IMR-90 (cell line): ENCODE results near the gene ITPK1. TPM values are rescaled to one million over a fixed set of nuclear protein-coding genes. Genes with fewer than 3 reads are reported as not detected.
A peak's percentile ranks its signal among the peaks of the same experiment; 100 is the strongest.

Source experiments
- ATAC-seq: fragments of 200-7000 bp; cut with Tn5 transposase; 2 replicates; pipeline ENCODE4 v1.9.1; 2020; ENCODE audit warnings: low read depth, mild to moderate bottlenecking, moderate library complexity
- BruUV-seq: library from RNA; stranded (reverse); fragments of 400-500 nt; replicated peaks from 2 replicates; lab custom pipeline; 2021; lab: Mats Ljungman, UMichigan
- CTCF ChIA-PET: fragments of 300-600 bp; formaldehyde crosslinking; extraction: SDS; loops from one replicate; lab custom pipeline; 2021; ENCODE audit warnings: antibody characterized with exemption; lab: Yijun Ruan, JAX
- POLR2A ChIA-PET: fragments of 300-600 bp; sonication (Branson Sonifier 250); formaldehyde crosslinking; loops from one replicate; lab custom pipeline; 2022; ENCODE audit warnings: antibody characterized with exemption; ENCODE audit not compliant: unreplicated experiment; lab: Charles Lee
- DNase-seq: peaks from one replicate; pipeline ENCODE4 v3.0.0; 2013
- H2AFZ ChIP-seq: replicated peaks from 2 replicates; pipeline ENCODE3; 2013; ENCODE audit warnings: low read length, mild to moderate bottlenecking; ENCODE audit not compliant: poor library complexity
- H2AK5ac ChIP-seq: 2 replicates; pipeline ENCODE4 v1.6.1; 2013; ENCODE audit warnings: low read depth, low read length, inconsistent platforms
- H2AK9ac ChIP-seq: replicated peaks from 2 replicates; pipeline ENCODE3; 2013; ENCODE audit warnings: mild to moderate bottlenecking, low read depth, low read length, moderate library complexity; ENCODE audit not compliant: poor library complexity
- H2BK120ac ChIP-seq: 2 replicates; pipeline ENCODE4 v1.6.1; 2013; ENCODE audit warnings: low read depth, low read length, inconsistent platforms
- H2BK15ac ChIP-seq: 3 replicates; pipeline ENCODE4 v1.6.1; 2013; ENCODE audit warnings: low read depth, low read length, inconsistent platforms
- H2BK20ac ChIP-seq: 2 replicates; pipeline ENCODE4 v1.6.1; 2013; ENCODE audit warnings: low read depth, mild to moderate bottlenecking, inconsistent platforms, low read length, moderate library complexity
- H2BK5ac ChIP-seq: 2 replicates; pipeline ENCODE4 v1.6.1; 2013; ENCODE audit warnings: mild to moderate bottlenecking, low read depth, low read length, inconsistent platforms; ENCODE audit not compliant: poor library complexity, severe bottlenecking
- H3K14ac ChIP-seq: replicated peaks from 2 replicates; pipeline ENCODE4 v1.6.1; 2013; ENCODE audit warnings: low read depth, low read length, inconsistent platforms
- H3K18ac ChIP-seq: 2 replicates; pipeline ENCODE4 v1.6.1; 2013; ENCODE audit warnings: low read depth, low read length, control low read depth
- H3K23ac ChIP-seq: 2 replicates; pipeline ENCODE4 v1.6.1; 2013; ENCODE audit warnings: low read depth, low read length, inconsistent platforms
- H3K27ac ChIP-seq: 2 replicates; pipeline ENCODE4 v1.5.1; 2013; ENCODE audit warnings: mild to moderate bottlenecking, control low read depth, low read length; ENCODE audit not compliant: insufficient read depth
- H3K27me3 ChIP-seq: 2 replicates; pipeline ENCODE4 v1.6.1; 2013; ENCODE audit warnings: low read length; ENCODE audit not compliant: control insufficient read depth, insufficient read depth
- H3K36me3 ChIP-seq: 2 replicates; pipeline ENCODE4 v1.6.1; 2013; ENCODE audit warnings: low read length, mixed read lengths; ENCODE audit not compliant: control insufficient read depth, insufficient read depth
- H3K4ac ChIP-seq: 2 replicates; pipeline ENCODE4 v1.6.1; 2013; ENCODE audit warnings: low read depth, low read length, inconsistent platforms
- H3K4me1 ChIP-seq: 2 replicates; pipeline ENCODE4 v1.6.1; 2013; ENCODE audit warnings: low read length, mixed read lengths; ENCODE audit not compliant: control insufficient read depth, insufficient read depth
- H3K4me2 ChIP-seq: 2 replicates; pipeline ENCODE4 v1.6.1; 2013; ENCODE audit warnings: low read depth, mild to moderate bottlenecking, control low read depth, low read length, moderate library complexity
- H3K4me3 ChIP-seq: 2 replicates; pipeline ENCODE4 v1.5.1; 2013; ENCODE audit warnings: low read depth, mild to moderate bottlenecking, control low read depth, low read length, moderate library complexity; ENCODE audit not compliant: insufficient read depth
- H3K56ac ChIP-seq: 2 replicates; pipeline ENCODE4 v1.6.1; 2013; ENCODE audit warnings: low read length, inconsistent platforms; ENCODE audit not compliant: insufficient read depth; ENCODE audit errors: extremely low read depth
- H3K79me1 ChIP-seq, 2 experiments: 2 replicates each; pipeline ENCODE4 v1.6.1; 2013; ENCODE audit warnings: low read length in 2 of 2, inconsistent platforms in 1 of 2, low read depth in 1 of 2
- H3K9ac ChIP-seq: 2 replicates; pipeline ENCODE4 v1.6.1; 2013; ENCODE audit warnings: low read depth, low read length, control low read depth
- H3K9me1 ChIP-seq: 2 replicates; pipeline ENCODE4 v1.6.1; 2013; ENCODE audit warnings: low read length, inconsistent platforms; ENCODE audit not compliant: insufficient read depth
- H3K9me3 ChIP-seq: 2 replicates; pipeline ENCODE4 v1.6.1; 2013; ENCODE audit warnings: low read length; ENCODE audit not compliant: control insufficient read depth, insufficient read depth
- H4K20me1 ChIP-seq: 2 replicates; pipeline ENCODE4 v1.6.1; 2013; ENCODE audit warnings: low read length, inconsistent platforms; ENCODE audit not compliant: insufficient read depth
- H4K5ac ChIP-seq: 2 replicates; pipeline ENCODE4 v1.6.1; 2013; ENCODE audit warnings: mild to moderate bottlenecking, low read depth, low read length, control low read depth
- H4K8ac ChIP-seq, 2 experiments: 2 replicates each; pipeline ENCODE4 v1.6.1; 2013; ENCODE audit warnings: low read depth in 2 of 2, low read length in 2 of 2, control low read depth in 1 of 2, inconsistent platforms in 1 of 2
- H4K91ac ChIP-seq: 2 replicates; pipeline ENCODE4 v1.6.1; 2013; ENCODE audit warnings: low read depth, low read length, inconsistent platforms; ENCODE audit not compliant: insufficient read depth
- CEBPB ChIP-seq: IDR thresholded peaks from 2 replicates; pipeline ENCODE4 v1.6.1; 2012; ENCODE audit warnings: low read depth, low read length, improper control_type of control experiment
- FOS ChIP-seq: fragments of 150-350 bp; IDR thresholded peaks from 2 replicates; pipeline ENCODE4 v1.6.1; 2016; ENCODE audit warnings: low read depth, low read length
- MXI1 ChIP-seq: IDR thresholded peaks from 2 replicates; pipeline ENCODE4 v1.6.1; 2012; ENCODE audit warnings: low read depth, mild to moderate bottlenecking, low read length, moderate library complexity, borderline replicate concordance
- NFE2L2 ChIP-seq: fragments of 150-350 bp; IDR thresholded peaks from 2 replicates; pipeline ENCODE4 v1.6.1; 2016; ENCODE audit warnings: low read depth, mild to moderate bottlenecking, low read length
- POLR2A ChIP-seq: IDR thresholded peaks from 2 replicates; pipeline ENCODE4 v1.6.1; 2012; ENCODE audit warnings: mild to moderate bottlenecking, low read depth, low read length
- RCOR1 ChIP-seq: IDR thresholded peaks from 2 replicates; pipeline ENCODE4 v1.6.1; 2012; ENCODE audit warnings: mild to moderate bottlenecking, low read length, improper control_type of control experiment; ENCODE audit not compliant: insufficient replicate concordance
- RFX5 ChIP-seq: IDR thresholded peaks from 2 replicates; pipeline ENCODE4 v1.8.0; 2012; ENCODE audit warnings: low read depth, mild to moderate bottlenecking, low read length, moderate library complexity
- SMC3 ChIP-seq: fragments of 150-350 bp; IDR thresholded peaks from 2 replicates; pipeline ENCODE4 v1.6.1; 2016; ENCODE audit warnings: low read depth, mild to moderate bottlenecking, antibody characterized with exemption, low read length, moderate library complexity
- WGBS, 2 experiments: methylation state at CpG; one replicate each; pipeline versions ENCODE4 v1.1.5 to v1.1.7; 2013; ENCODE audit warnings: missing lambda C conversion rate in 2 of 2; ENCODE audit not compliant: insufficient read length in 1 of 2; ENCODE audit errors: extremely low coverage in 2 of 2; 5-methylcytosine and 5-hydroxymethylcytosine counted together
- dilution Hi-C: fragments of 300-500 bp; cut with HindIII; formaldehyde crosslinking; loops from one replicate; pipeline ENCODE4 v1.14.3; 2018; ENCODE audit warnings: low sequenced_read_pairs; ENCODE audit not compliant: unreplicated experiment
- in situ Hi-C: fragments of 300-500 bp; cut with MboI; formaldehyde crosslinking; loops from 3 replicates; pipeline ENCODE4 v1.14.3; 2019; ENCODE audit warnings: low sequenced_read_pairs, inconsistent platforms, mixed read lengths
- intact Hi-C: fragments of 100-400 bp; cut with micrococcal nuclease; formaldehyde crosslinking; loops from 2 replicates; pipeline ENCODE4 v1.10.0; 2022
- polyA plus RNA-seq, 3 experiments: library from polyadenylated mRNA; depleted of rRNA; stranded (reverse); fragments of >200 nt; gene quantifications; 2 replicates each; pipeline ENCODE4 v1.2.3, GENCODE V29; 2012; ENCODE audit warnings: low replicate concordance in 1 of 3
- total RNA-seq: library from RNA; depleted of rRNA; stranded (reverse); fragments of >200 nt; gene quantifications from 2 replicates; pipeline ENCODE4 v1.2.3, GENCODE V29; 2012
- TF ChIP-seq, protein P1 (sequence below): fragments of 150-350 bp; IDR thresholded peaks from 2 replicates; pipeline ENCODE4 v1.6.1; 2016; ENCODE audit warnings: low read depth, mild to moderate bottlenecking, low read length, moderate library complexity, borderline replicate concordance

The ITPK1 gene
- total and polyA plus RNA-seq, 2 of the 4 experiments (the other 2 are of a cell fraction) = 21.7 to 26.9 TPM

DNA sequence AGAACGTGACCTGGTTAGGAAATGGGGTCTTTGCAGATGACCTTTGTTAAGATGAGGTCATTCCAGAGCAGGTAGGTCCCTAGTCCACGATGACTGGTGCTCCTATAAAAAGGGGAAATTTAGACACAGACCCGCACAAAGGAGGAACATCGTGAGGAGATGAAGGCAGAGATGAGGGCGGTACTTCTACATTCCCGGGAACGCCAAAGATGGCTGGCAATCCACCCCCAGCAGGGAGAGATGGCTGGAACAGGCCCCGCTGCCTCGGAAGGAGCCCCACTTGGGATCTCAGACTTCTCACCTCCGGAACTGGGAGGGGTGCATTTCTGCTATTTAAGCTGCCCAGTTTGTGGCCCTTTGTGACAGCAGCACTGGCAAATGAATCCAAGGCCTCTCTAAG lies 85.0 kb downstream of the ITPK1 start:
- WGBS, 2 experiments = 95% methylated on average over 4 of the region's 10 CpGs; no CpG with 5 or more reads in 1 of the 2 experiments
- no peak for TF ChIP-seq POLR2A
- no peak for TF ChIP-seq FOS
- TF ChIP-seq RCOR1 = no peak
- no peak for TF ChIP-seq NFE2L2
- TF ChIP-seq SMC3 = no peak
- no peak for TF ChIP-seq RFX5
- no peak for TF ChIP-seq CEBPB
- TF ChIP-seq MXI1 = no peak
- TF ChIP-seq, protein P1, sequence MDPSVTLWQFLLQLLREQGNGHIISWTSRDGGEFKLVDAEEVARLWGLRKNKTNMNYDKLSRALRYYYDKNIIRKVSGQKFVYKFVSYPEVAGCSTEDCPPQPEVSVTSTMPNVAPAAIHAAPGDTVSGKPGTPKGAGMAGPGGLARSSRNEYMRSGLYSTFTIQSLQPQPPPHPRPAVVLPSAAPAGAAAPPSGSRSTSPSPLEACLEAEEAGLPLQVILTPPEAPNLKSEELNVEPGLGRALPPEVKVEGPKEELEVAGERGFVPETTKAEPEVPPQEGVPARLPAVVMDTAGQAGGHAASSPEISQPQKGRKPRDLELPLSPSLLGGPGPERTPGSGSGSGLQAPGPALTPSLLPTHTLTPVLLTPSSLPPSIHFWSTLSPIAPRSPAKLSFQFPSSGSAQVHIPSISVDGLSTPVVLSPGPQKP = no peak
- in situ Hi-C loops = no loop called here
- H3K4me1 ChIP-seq = peaks cover 11% of the 10 kb centered on the region
- H2BK120ac ChIP-seq = no peak overlapping the region
- peaks cover 10% of the 10 kb centered on the region; the same call in 1 of the 2 replicates for H3K9me1 ChIP-seq
- H2BK5ac ChIP-seq = no peak overlapping the region
- intact Hi-C loops = loop anchor here (5.0 kb wide), 1 partner anchor 82 kb away; no protein-coding TSS in a partner anchor
- peaks cover 3% of the 10 kb centered on the region; the same call in 1 of the 2 replicates for H3K27me3 ChIP-seq
- H3K4ac ChIP-seq = no peak overlapping the region
- H3K14ac ChIP-seq = no peak overlapping the region
- dilution Hi-C loops = no loop called here
- ChIA-PET POLR2A (no interaction called here), CTCF (no interaction called here)
- no TSS peak for BruUV-seq
- no peak overlapping the region for H3K56ac ChIP-seq
- no peak overlapping the region for H2BK15ac ChIP-seq
- no peak overlapping the region for H3K4me2 ChIP-seq
- H3K9me3 ChIP-seq = no peaks in the 10 kb centered on the region
- H3K27ac ChIP-seq = no peak overlapping the region
- H3K36me3 ChIP-seq = no peaks in the 10 kb centered on the region
- H4K8ac ChIP-seq = no peak overlapping the region
- no peak overlapping the region for H4K91ac ChIP-seq
- H2AK5ac ChIP-seq = no peak overlapping the region
- H3K4me3 ChIP-seq = no peak overlapping the region
- no peak overlapping the region for H2AK9ac ChIP-seq
- DNase-seq (no peak), ATAC-seq (no peak)
- no peak overlapping the region for H3K23ac ChIP-seq
- H3K9ac ChIP-seq = no peak overlapping the region
- H4K5ac ChIP-seq = no peak overlapping the region
- no peaks in the 10 kb centered on the region; a peak in 1 of 4 replicates for H3K79me1 ChIP-seq
- peak overlapping the region; percentile 1 for H2AFZ ChIP-seq
- peaks cover 4% of the 10 kb centered on the region; the same call in 1 of the 2 replicates for H4K20me1 ChIP-seq
- no peak overlapping the region for H2BK20ac ChIP-seq
- no peak overlapping the region for H3K18ac ChIP-seq
